Vagina (tissue), 2 donors: ENCODE results near the gene PLEKHM2.

Experiments
- CTCF ChIP-seq, 3 experiments: fragments of 450-650 bp in 2 of 3; fragments of 200-600 bp in 1 of 3; sonication (generic) in 1 of 3; IDR thresholded peaks; one replicate each; pipeline ENCODE4 v1.5.1; 2017 to 2019; ENCODE audit warnings: antibody characterized with exemption in 3 of 3, mild to moderate bottlenecking in 2 of 3, moderate library complexity in 2 of 3
- POLR2A ChIP-seq, 2 donors: fragments of 450-650 bp; IDR thresholded peaks; one replicate each; pipeline ENCODE4 v1.6.1; 2017; ENCODE audit warnings: antibody characterized with exemption in 2 of 2, mild to moderate bottlenecking in 2 of 2, moderate library complexity in 2 of 2
- POLR2AphosphoS5 ChIP-seq, 2 donors: sonication (generic); formaldehyde crosslinking; IDR thresholded peaks; one replicate each; pipeline ENCODE4 v1.9.0; 2017; ENCODE audit warnings: antibody characterized with exemption in 2 of 2, mild to moderate bottlenecking in 2 of 2, low read depth in 1 of 2; ENCODE audit not compliant: insufficient read depth in 1 of 2

DNA sequence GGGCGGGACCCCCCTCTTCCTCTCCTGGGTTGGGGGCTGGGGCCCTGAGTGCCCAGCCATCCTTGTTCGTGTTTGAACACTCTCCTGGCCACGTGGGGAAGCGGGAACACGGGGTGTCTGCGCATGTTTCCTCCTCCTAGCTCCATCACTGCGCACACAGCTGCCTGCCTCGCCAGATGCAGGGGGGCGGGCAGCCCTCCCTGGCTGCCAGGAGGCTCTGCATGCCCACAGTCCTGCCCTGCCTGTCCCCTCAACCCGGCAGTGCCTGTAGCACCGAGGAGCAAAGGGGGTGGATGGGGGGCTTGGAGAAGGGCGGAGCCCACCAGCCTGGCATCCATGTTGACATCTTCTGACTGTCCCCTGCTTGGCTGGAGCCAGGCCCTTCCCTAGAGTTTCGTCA lies 50.2 kb downstream of the PLEKHM2 start:
- TF ChIP-seq CTCF (IDR thresholded peaks at IDR 0.05) (no peak), POLR2A (IDR thresholded peaks at IDR 0.05) (no peak), POLR2AphosphoS5 (IDR thresholded peaks at IDR 0.05; ENCODE audit: insufficient read depth in 1 of 2, low read depth in 1 of 2) (no peak)
